HepG2 (cell line): ENCODE data around the gene HELZ. TPM values are rescaled to one million over a fixed set of nuclear protein-coding genes. Genes with fewer than 3 reads are reported as not detected.
A peak's percentile ranks its signal among the peaks of the same experiment; 100 is the strongest.

Source experiments
- ATAC-seq: fragments of 200-7000 bp; cut with Tn5 transposase; 3 replicates; pipeline ENCODE4 v1.9.1; 2020; ENCODE audit warnings: mild to moderate bottlenecking, moderate library complexity
- BruUV-seq: library from RNA; stranded (reverse); fragments of 400-500 nt; replicated peaks from 2 replicates; lab custom pipeline; 2021; lab: Mats Ljungman, UMichigan
- CTCF ChIA-PET: fragments of 300-600 bp; formaldehyde crosslinking; extraction: SDS; loops from one replicate; lab custom pipeline; 2021; ENCODE audit warnings: low total read pairs, inconsistent platforms, low intra/inter-chr PET ratio; lab: Yijun Ruan, JAX
- POLR2A ChIA-PET: fragments of 350-600 bp; sonication (Branson Sonifier 250); formaldehyde crosslinking; loops from one replicate; lab custom pipeline; 2020; ENCODE audit warnings: antibody characterized with exemption, inconsistent platforms; lab: Yijun Ruan, JAX
- DNase-seq: peaks from one replicate; pipeline ENCODE4 v3.0.0-alpha.2; 2015; ENCODE audit warnings: low spot score
- FAIRE-seq: peaks from 3 replicates; lab custom pipeline; 2011; peaks lifted over from hg19 to GRCh38; lab: Jason Lieb, UNC
- H2AFZ ChIP-seq: one replicate; pipeline ENCODE4 v1.6.1; 2011; ENCODE audit warnings: low read length, inconsistent platforms
- H3K27ac ChIP-seq: fragments of 300-600 bp; 3 replicates; pipeline ENCODE4 v1.8.0; 2011; ENCODE audit warnings: mixed run types, mild to moderate bottlenecking, mixed read lengths, low read length, inconsistent platforms; ENCODE audit not compliant: insufficient read depth; ENCODE audit errors: extremely low read length
- H3K27me3 ChIP-seq, 2 experiments: fragments of 200-600 bp in 1 of 2; 2 replicates in 1 of 2; 3 replicates in 1 of 2; pipeline versions ENCODE4 v1.6.0 to v1.8.0; 2011; ENCODE audit warnings: low read length in 2 of 2, mild to moderate bottlenecking in 2 of 2, moderate library complexity in 2 of 2, inconsistent platforms in 1 of 2; ENCODE audit not compliant: insufficient read depth in 2 of 2, control insufficient read depth in 1 of 2
- H3K36me3 ChIP-seq, 2 experiments: fragments of 200-600 bp in 1 of 2; replicated peaks in 1 of 2; 2 replicates in 1 of 2; 3 replicates in 1 of 2; pipeline versions ENCODE4 v1.5.1 to v1.8.0; 2011; ENCODE audit warnings: low read length in 2 of 2, inconsistent platforms in 1 of 2; ENCODE audit not compliant: insufficient read depth in 2 of 2, control insufficient read depth in 1 of 2
- H3K4me1 ChIP-seq: 2 replicates; pipeline ENCODE4 v1.5.1; 2012; ENCODE audit warnings: low read length, inconsistent platforms; ENCODE audit not compliant: insufficient read depth
- H3K4me2 ChIP-seq: 2 replicates; pipeline ENCODE4 v1.6.0; 2011; ENCODE audit warnings: low read depth, low read length, inconsistent platforms
- H3K4me3 ChIP-seq, 3 experiments: fragments of 200-600 bp in 1 of 3; sonication (generic), shearing (Covaris generic) in 1 of 3; replicated peaks in 1 of 3; 2 replicates each; pipeline ENCODE4 v1.5.1; 2011 to 2016; ENCODE audit warnings: low read length in 3 of 3, inconsistent platforms in 2 of 3, low read depth in 2 of 3, mild to moderate bottlenecking in 2 of 3, control low read depth in 1 of 3, mixed read lengths in 1 of 3; ENCODE audit not compliant: insufficient read depth in 1 of 3
- H3K79me2 ChIP-seq: one replicate; pipeline ENCODE4 v1.6.1; 2011; ENCODE audit warnings: low read length, inconsistent platforms; ENCODE audit not compliant: insufficient read depth
- H3K9ac ChIP-seq: 2 replicates; pipeline ENCODE4 v1.6.0; 2011; ENCODE audit warnings: mild to moderate bottlenecking, low read depth, low read length, inconsistent platforms; ENCODE audit not compliant: insufficient read depth
- H3K9me3 ChIP-seq: 2 replicates; pipeline ENCODE4 v1.5.1; 2012; ENCODE audit warnings: mild to moderate bottlenecking, low read length
- H4K20me1 ChIP-seq: 2 replicates; pipeline ENCODE4 v1.6.0; 2011; ENCODE audit warnings: inconsistent platforms, mild to moderate bottlenecking, low read length, moderate library complexity; ENCODE audit not compliant: insufficient read depth
- CREB1 ChIP-seq, 2 experiments: fragments of 450-650 bp in 1 of 2; IDR thresholded peaks; 2 replicates each; pipeline ENCODE4 v1.6.1; 2016 to 2017; ENCODE audit warnings: control low read depth in 1 of 2, mild to moderate bottlenecking in 1 of 2, missing compliant biosample characterization in 1 of 2, missing genetic modification characterization in 1 of 2
- HCFC1 ChIP-seq: fragments of 150-350 bp; IDR thresholded peaks from 2 replicates; pipeline ENCODE4 v1.6.1; 2014; ENCODE audit warnings: low read depth, low read length
- MBD4 ChIP-seq: IDR thresholded peaks from 2 replicates; pipeline ENCODE4 v1.6.1; 2012; ENCODE audit warnings: low read length, inconsistent platforms, borderline replicate concordance
- MEF2D ChIP-seq: sonication (generic); formaldehyde crosslinking; IDR thresholded peaks from 2 replicates; pipeline ENCODE4 v1.5.1; 2020; ENCODE audit warnings: mild to moderate bottlenecking, missing genetic modification reagents
- ONECUT2 ChIP-seq: sonication (generic); formaldehyde crosslinking; IDR thresholded peaks from 2 replicates; pipeline ENCODE4 v1.4.0; 2020; ENCODE audit warnings: missing genetic modification reagents
- POLR2AphosphoS5 ChIP-seq: IDR thresholded peaks from 2 replicates; pipeline ENCODE4 v1.6.1; 2012; ENCODE audit warnings: low read depth, low read length
- SMYD3 ChIP-seq: sonication (generic); formaldehyde crosslinking; IDR thresholded peaks from 2 replicates; pipeline ENCODE4 v1.8.1; 2023; ENCODE audit warnings: mild to moderate bottlenecking, missing genetic modification reagents
- in situ Hi-C: cut with HindIII; loops from 2 replicates; pipeline ENCODE4 v1.10.0; 2017; ENCODE audit warnings: low pct_unique_long_range_greater_than_20kb; ENCODE audit not compliant: extremely low pct_ligation_motif_present
- intact Hi-C: fragments of 100-400 bp; cut with micrococcal nuclease; formaldehyde crosslinking; loops from one replicate; pipeline ENCODE4 v1.10.0; 2022; ENCODE audit not compliant: unreplicated experiment
- polyA plus RNA-seq, 8 experiments: library from polyadenylated mRNA; depleted of rRNA in 3 of 8; stranded (reverse) in 7 of 8; unstranded in 1 of 8; fragments of >200 nt; fragmentation: Illumina TruSeq in 4 of 8; extraction: Trizol in 4 of 8; gene quantifications; 2 replicates each; pipeline versions ENCODE4 v1.2.1 to v1.2.3, GENCODE V29; 2011 to 2016; ENCODE audit warnings: low read depth in 4 of 8, missing spikeins in 1 of 8, mixed read lengths in 1 of 8; ENCODE audit not compliant: insufficient read depth in 1 of 8
- total RNA-seq, 5 experiments: library from RNA; depleted of rRNA; stranded (reverse); fragments of >200 nt; fragmentation: Illumina TruSeq; extraction: Trizol; gene quantifications; 2 replicates each; pipeline ENCODE4 v1.2.3, GENCODE V29; 2016; ENCODE audit warnings: low read depth in 1 of 5
- TF ChIP-seq, protein P1 (sequence below): sonication (generic); formaldehyde crosslinking; IDR thresholded peaks from 2 replicates; pipeline ENCODE4 v1.4.0; 2020; ENCODE audit warnings: missing genetic modification reagents
- TF ChIP-seq, protein P2 (sequence below): sonication (generic); formaldehyde crosslinking; IDR thresholded peaks from 2 replicates; pipeline ENCODE4 v1.5.0; 2020; ENCODE audit warnings: mild to moderate bottlenecking, missing genetic modification reagents
- TF ChIP-seq, protein P3 (sequence below): IDR thresholded peaks from 2 replicates; pipeline ENCODE4 v1.4.0; 2020; ENCODE audit warnings: mild to moderate bottlenecking, missing genetic modification reagents
- TF ChIP-seq, protein P4 (sequence below): sonication (generic); formaldehyde crosslinking; IDR thresholded peaks from 2 replicates; pipeline ENCODE4 v1.5.1; 2020; ENCODE audit warnings: missing genetic modification reagents, mild to moderate bottlenecking, borderline replicate concordance

Gene HELZ
- total and polyA plus RNA-seq, 2 of the 13 experiments (the other 11 are each of a cell fraction or from before 2014, with no cell fraction given): 35.3 to 52.4 TPM

DNA sequence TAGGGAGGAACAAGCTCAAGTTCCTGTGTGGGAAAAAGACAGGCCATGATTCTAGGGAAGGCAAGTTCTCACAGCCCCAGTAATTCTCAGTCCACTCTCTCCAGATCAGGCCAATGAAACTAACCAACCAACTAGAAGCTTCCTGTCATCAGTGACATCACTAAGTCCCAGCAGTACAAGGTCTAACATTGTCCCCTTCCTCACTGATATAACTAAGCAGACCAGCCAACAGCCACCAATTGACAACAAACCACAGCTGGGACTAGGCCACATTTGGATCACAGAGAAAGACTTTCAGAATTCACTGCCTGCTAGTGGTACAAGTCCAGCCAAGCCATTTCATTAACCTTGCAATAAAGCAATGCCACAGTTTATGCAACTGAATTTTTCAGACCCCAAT, 106.6 kb downstream of the HELZ start:
- Histone ChIP-seq H3K4me3 (no peak overlapping the region), H2AFZ (no peak overlapping the region), H3K4me1 (no peaks in the 10 kb centered on the region), H3K36me3 (peaks cover 27 to 66% of the 10 kb centered on the region in 2 experiments), H3K27ac (no peak overlapping the region), H3K4me2 (no peak overlapping the region), H3K27me3 (no peaks in the 10 kb centered on the region), H4K20me1 (peaks cover 4% of the 10 kb centered on the region; the same call in 1 of the 2 replicates), H3K9me3 (no peaks in the 10 kb centered on the region), H3K9ac (no peak overlapping the region), H3K79me2 (no peaks in the 10 kb centered on the region)
- intact Hi-C loops: no loop called here
- ATAC-seq: no peak; the same call in 2 of the 3 replicates
- ChIA-PET POLR2A (no interaction called here), CTCF (no interaction called here)
- in situ Hi-C loops: no loop called here
- no TSS peak for BruUV-seq
- peak; percentile 7 for DNase-seq
- FAIRE-seq: no peak
- TF ChIP-seq ONECUT2 (CRISPR knock-in tag) (no peak), CREB1 (IDR thresholded peaks at IDR 0.05) (peak; percentile 58; the same call in 1 of the 2 replicates), CREB1 (CRISPR knock-in tag; IDR thresholded peaks at IDR 0.05) (no peak), HCFC1 (no peak), POLR2AphosphoS5 (peak; percentile 22; the same call in 1 of the 2 replicates), SMYD3 (CRISPR knock-in tag) (no peak), MBD4 (no peak), MEF2D (no peak)
- TF ChIP-seq, protein P1, sequence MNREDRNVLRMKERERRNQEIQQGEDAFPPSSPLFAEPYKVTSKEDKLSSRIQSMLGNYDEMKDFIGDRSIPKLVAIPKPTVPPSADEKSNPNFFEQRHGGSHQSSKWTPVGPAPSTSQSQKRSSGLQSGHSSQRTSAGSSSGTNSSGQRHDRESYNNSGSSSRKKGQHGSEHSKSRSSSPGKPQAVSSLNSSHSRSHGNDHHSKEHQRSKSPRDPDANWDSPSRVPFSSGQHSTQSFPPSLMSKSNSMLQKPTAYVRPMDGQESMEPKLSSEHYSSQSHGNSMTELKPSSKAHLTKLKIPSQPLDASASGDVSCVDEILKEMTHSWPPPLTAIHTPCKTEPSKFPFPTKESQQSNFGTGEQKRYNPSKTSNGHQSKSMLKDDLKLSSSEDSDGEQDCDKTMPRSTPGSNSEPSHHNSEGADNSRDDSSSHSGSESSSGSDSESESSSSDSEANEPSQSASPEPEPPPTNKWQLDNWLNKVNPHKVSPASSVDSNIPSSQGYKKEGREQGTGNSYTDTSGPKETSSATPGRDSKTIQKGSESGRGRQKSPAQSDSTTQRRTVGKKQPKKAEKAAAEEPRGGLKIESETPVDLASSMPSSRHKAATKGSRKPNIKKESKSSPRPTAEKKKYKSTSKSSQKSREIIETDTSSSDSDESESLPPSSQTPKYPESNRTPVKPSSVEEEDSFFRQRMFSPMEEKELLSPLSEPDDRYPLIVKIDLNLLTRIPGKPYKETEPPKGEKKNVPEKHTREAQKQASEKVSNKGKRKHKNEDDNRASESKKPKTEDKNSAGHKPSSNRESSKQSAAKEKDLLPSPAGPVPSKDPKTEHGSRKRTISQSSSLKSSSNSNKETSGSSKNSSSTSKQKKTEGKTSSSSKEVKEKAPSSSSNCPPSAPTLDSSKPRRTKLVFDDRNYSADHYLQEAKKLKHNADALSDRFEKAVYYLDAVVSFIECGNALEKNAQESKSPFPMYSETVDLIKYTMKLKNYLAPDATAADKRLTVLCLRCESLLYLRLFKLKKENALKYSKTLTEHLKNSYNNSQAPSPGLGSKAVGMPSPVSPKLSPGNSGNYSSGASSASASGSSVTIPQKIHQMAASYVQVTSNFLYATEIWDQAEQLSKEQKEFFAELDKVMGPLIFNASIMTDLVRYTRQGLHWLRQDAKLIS (CRISPR knock-in tag): no peak
- TF ChIP-seq, protein P2, sequence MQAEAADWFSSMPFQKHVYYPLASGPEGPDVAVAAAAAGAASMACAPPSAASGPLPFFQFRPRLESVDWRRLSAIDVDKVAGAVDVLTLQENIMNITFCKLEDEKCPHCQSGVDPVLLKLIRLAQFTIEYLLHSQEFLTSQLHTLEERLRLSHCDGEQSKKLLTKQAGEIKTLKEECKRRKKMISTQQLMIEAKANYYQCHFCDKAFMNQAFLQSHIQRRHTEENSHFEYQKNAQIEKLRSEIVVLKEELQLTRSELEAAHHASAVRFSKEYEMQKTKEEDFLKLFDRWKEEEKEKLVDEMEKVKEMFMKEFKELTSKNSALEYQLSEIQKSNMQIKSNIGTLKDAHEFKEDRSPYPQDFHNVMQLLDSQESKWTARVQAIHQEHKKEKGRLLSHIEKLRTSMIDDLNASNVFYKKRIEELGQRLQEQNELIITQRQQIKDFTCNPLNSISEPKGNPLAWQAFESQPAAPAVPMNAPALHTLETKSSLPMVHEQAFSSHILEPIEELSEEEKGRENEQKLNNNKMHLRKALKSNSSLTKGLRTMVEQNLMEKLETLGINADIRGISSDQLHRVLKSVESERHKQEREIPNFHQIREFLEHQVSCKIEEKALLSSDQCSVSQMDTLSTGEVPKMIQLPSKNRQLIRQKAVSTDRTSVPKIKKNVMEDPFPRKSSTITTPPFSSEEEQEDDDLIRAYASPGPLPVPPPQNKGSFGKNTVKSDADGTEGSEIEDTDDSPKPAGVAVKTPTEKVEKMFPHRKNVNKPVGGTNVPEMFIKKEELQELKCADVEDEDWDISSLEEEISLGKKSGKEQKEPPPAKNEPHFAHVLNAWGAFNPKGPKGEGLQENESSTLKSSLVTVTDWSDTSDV (CRISPR knock-in tag): no peak
- TF ChIP-seq, protein P3, sequence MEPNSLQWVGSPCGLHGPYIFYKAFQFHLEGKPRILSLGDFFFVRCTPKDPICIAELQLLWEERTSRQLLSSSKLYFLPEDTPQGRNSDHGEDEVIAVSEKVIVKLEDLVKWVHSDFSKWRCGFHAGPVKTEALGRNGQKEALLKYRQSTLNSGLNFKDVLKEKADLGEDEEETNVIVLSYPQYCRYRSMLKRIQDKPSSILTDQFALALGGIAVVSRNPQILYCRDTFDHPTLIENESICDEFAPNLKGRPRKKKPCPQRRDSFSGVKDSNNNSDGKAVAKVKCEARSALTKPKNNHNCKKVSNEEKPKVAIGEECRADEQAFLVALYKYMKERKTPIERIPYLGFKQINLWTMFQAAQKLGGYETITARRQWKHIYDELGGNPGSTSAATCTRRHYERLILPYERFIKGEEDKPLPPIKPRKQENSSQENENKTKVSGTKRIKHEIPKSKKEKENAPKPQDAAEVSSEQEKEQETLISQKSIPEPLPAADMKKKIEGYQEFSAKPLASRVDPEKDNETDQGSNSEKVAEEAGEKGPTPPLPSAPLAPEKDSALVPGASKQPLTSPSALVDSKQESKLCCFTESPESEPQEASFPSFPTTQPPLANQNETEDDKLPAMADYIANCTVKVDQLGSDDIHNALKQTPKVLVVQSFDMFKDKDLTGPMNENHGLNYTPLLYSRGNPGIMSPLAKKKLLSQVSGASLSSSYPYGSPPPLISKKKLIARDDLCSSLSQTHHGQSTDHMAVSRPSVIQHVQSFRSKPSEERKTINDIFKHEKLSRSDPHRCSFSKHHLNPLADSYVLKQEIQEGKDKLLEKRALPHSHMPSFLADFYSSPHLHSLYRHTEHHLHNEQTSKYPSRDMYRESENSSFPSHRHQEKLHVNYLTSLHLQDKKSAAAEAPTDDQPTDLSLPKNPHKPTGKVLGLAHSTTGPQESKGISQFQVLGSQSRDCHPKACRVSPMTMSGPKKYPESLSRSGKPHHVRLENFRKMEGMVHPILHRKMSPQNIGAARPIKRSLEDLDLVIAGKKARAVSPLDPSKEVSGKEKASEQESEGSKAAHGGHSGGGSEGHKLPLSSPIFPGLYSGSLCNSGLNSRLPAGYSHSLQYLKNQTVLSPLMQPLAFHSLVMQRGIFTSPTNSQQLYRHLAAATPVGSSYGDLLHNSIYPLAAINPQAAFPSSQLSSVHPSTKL (CRISPR knock-in tag): no peak
- TF ChIP-seq, protein P4, sequence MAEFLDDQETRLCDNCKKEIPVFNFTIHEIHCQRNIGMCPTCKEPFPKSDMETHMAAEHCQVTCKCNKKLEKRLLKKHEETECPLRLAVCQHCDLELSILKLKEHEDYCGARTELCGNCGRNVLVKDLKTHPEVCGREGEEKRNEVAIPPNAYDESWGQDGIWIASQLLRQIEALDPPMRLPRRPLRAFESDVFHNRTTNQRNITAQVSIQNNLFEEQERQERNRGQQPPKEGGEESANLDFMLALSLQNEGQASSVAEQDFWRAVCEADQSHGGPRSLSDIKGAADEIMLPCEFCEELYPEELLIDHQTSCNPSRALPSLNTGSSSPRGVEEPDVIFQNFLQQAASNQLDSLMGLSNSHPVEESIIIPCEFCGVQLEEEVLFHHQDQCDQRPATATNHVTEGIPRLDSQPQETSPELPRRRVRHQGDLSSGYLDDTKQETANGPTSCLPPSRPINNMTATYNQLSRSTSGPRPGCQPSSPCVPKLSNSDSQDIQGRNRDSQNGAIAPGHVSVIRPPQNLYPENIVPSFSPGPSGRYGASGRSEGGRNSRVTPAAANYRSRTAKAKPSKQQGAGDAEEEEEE (CRISPR knock-in tag): no peak
